GM18499 (cell line): ENCODE data around the gene HNRNPUL1.

Experiments
- ATAC-seq: cut with Tn5 transposase; IDR thresholded peaks from one replicate; pipeline ENCODE4 v1.9.1; 2021; ENCODE audit warnings: moderate number of reproducible peaks; ENCODE audit not compliant: insufficient read depth, unreplicated experiment

HNRNPUL1 gene

DNA sequence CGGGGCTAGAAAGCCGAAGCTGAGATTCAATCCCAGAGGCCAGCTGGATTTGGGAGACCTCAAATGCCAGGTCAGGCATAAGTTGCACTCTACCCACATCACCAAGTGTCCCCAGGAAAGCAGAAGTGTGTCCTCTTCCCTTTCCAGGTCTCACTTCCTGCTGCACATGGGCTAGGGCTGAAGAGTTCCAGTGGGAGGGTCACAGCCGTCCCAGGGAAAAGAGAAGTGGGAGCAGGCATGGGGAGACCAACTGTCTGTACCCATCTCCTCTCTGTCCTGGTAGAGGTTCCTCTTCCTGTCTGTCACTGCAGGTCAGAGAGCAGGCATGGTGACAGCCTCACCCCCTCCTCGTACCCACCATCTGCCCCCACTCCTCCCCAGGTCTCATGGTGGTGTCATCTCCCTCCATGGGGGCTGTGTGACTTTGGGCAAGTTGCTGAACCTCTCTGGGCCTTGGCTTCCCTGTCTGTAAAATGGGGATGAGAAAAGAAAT lies 30.4 kb upstream of the HNRNPUL1 start:
- ATAC-seq = no peak

DNA sequence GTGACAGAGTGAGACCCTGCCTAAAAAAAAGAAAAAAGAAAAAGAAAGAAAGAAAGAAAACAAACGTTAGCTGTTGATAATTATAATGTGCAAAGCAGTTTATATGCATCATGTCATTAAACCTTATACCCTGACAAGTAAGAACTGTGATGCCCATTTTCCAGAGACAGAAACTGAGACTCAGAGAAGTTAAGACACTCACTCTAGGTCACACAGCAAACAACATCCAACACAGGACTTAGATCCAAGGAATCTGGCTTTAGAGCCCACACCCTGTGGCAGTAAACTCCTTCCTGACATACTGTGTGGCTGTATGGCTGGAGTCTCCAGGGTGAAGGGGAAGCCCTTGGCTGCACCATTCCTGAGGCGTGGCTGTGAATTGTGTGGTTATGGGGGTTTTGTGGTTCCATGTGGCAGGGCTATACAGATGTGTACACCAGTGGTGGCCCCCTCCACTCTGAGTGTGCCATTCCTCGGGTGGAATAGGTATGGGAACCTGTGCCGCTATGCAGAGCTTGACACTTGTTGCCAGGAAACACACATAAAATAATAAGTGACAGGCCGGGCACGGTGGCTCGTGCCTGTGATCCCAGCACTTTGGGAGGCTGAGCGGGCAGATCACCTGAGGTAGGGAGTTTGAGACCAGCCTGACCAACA lies 29.5 kb upstream of the HNRNPUL1 start:
- no peak for ATAC-seq

GRCh38 chr19:41235480-41235879 lies 28.7 kb upstream of the HNRNPUL1 start:
- ATAC-seq = no peak

DNA sequence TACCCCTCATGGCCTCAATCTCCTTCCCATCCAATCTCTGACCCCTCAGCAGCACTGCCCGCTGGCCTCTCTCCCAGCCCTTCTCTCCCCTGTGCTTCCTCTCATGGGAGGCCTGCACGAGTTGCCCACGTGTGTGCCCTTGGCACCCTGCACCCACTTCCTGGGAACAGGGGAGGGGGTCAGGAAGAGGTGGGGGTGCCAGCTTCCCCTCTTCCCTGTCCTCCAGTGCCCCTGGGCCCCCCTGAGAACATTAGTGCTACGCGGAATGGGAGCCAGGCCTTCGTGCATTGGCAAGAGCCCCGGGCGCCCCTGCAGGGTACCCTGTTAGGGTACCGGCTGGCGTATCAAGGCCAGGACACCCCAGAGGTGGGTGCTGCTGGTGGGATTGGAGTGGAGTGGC lies 25.9 kb upstream of the HNRNPUL1 start:
- ATAC-seq = no peak

DNA sequence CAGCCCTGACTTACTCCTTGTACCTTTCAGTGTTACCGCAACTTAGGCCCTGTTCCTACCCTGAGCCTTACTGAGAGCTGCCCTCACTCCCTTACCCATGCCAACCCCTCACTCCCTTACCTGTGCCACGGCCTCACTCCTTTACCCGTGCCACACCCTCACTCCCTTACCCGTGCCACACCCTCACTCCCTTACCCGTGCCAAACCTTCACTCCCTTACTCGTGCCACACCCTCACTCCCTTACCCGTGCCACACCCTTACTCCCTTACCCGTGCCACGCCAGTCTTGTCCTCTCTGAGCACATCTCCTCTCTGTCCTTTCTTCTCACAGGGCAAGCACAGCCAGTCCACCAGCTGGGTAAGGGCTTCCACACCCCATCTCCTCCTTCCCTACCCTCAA lies 24.8 kb upstream of the HNRNPUL1 start:
- ATAC-seq = no peak

DNA sequence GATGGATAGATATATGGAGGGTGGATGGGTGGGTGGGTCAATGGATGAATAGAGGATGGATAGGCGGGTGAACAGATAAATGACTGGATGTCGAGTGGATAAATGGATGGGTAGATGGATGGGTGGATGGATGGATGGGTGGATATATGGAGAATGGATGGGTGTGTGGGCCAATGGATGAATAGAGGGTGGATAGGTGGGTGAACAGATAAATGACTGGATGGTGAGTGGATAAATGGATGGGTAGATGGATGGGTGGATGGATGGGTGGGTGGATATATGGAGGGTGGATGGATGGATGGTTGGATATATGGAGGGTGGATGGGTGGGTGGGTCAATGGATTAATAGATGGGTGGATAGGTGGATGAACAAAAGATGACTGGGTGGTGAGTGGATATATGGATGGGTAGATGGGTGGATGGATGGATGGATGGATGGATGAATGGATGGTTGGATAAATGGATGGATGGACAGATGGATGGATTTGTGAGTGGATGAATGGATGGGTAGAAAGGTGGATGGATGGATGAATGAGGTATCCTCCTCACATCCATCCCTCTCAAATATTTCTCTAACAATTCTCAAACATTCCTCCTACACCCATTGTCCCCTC lies 24.1 kb upstream of the HNRNPUL1 start:
- no peak for ATAC-seq

GRCh38 chr19:41241859-41242258 lies 22.3 kb upstream of the HNRNPUL1 start:
- ATAC-seq = no peak

DNA sequence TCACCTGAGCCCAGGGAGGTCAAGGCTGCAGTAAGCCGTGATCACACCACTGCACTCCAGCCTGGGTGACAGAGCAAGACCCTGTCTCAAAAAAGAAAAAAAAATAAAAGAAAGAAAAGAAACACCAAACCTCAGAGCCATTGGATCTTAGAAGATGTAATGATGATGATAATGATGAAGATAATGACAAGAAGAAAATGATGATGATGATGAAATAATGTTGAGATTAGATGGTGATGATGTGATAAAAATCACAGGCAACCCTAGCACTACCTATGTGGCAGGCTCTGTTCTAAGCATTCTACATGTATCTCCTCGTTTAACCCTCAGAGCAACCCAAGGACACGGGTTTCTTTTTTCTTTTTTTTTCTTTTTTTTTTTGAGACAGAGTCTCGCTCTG lies 20.1 kb upstream of the HNRNPUL1 start:
- ATAC-seq = no peak

DNA sequence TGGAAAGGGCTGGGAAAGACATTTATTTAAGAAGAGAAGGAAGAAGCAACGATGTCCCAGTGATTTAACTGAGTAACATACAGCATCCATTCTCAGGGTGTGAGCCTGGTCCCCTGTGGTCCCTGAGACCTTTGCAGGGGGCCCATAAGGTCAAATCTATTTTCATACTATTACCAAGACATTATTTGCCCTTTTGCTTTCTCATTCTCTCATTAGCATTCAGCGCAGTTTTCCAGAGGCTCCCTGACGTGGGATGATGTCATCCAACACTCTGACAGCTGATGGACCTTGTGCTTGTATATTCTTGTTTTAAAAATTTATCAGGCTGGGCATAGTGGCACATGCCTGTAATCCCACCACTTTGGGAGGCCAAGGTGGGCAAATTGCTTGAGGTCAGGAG lies 18.3 kb upstream of the HNRNPUL1 start:
- no peak for ATAC-seq

GRCh38 chr19:41248895-41249294 lies 15.3 kb upstream of the HNRNPUL1 start:
- ATAC-seq = no peak

GRCh38 chr19:41249707-41250423 lies 14.3 kb upstream of the HNRNPUL1 start:
- no peak for ATAC-seq

- ATAC-seq = no peak
Measured at GRCh38 chr19:41253660-41254059, 10.5 kb upstream of the HNRNPUL1 start.

DNA sequence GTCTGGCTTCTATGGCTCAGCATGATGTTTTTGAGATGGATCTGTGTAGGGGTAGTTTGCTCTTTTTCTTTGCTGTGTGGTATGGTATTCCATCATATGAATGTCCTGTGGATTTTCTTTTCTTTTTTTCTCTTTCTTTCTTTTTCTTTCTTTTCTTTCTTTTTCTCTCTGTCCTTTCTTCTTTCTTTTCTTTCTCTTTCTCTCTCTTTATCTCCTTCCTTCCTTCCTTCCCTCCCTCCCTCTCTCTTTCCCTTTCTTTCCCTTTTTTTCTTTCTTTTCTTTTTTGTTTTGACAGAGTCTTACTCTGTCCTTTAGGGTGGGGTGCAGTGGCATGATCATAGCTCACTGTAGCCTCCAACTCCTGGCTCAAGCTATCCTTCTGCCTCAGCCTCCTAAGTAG lies 9.0 kb upstream of the HNRNPUL1 start:
- no peak for ATAC-seq

DNA sequence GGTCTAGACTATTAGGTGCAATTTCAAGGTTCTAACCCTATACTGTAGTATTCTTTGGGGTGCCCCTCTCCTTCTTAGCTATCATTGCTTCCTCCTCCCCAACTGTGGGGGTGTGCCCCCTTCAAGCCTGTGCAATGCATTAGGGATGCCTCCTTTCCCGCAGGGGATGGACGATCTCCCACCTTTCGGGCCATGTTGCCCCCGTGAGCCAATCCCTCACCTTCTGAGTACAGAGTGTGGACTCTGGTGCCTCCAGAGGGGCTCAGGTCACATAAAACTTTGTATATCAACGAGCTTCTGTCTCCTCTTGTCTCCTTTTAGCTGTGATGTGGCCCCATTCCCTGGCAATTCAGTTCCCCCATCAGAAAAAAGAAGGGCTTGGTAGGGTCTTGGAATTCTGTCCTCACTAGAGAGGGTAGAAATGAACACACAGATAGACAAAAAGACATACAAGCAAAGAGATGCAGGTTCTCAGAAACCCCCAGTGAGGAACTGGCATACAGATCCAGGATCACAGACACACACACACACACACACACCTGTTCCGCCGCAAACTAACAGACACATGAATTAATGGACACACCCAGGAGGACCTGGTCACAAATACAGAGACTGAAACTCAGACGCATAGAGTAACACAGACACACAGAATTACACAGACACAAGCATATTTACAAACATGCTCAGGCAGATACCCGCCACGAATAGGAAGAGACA lies 2.5 kb upstream of the HNRNPUL1 start:
- no peak for ATAC-seq

DNA sequence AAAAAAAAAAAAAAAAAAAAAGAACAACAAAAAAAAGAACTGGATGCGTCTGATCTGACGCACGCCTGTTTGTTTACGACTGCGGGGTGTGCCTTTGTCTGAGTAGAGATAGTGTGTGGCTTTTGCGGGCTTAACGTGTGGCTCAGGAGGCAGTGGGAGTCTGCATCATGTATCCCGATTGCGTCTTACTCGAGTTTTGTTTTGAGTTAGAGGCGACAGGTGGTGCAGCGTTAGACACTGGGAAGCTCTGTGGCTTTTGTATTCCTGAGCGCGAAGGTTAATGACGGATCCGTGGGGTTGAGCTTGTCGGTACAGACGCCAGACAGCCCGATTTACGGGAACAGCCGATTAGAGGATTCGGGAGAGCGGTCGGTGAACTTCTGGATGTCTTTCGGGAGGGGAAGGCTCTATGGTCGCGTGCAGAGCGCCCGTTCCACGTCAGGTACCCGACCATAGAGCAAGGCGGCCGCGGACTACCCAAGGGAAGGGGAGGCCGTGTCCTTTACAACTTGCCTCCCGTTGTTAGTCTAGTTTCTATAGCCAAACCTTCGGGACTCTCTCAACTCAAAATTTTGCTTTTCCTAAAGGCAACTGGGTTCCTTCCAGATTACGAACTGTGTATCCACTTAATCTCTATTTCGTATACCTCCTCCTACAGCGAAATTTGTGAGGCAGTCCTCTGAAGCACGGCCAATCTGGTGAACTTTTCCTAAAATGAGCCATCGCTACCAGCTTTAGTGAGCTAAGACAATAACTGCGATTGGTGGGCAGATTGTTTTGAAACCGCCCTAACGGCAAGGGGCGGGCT lies 926 bp upstream of the HNRNPUL1 start:
- ATAC-seq = peak; percentile 51

DNA sequence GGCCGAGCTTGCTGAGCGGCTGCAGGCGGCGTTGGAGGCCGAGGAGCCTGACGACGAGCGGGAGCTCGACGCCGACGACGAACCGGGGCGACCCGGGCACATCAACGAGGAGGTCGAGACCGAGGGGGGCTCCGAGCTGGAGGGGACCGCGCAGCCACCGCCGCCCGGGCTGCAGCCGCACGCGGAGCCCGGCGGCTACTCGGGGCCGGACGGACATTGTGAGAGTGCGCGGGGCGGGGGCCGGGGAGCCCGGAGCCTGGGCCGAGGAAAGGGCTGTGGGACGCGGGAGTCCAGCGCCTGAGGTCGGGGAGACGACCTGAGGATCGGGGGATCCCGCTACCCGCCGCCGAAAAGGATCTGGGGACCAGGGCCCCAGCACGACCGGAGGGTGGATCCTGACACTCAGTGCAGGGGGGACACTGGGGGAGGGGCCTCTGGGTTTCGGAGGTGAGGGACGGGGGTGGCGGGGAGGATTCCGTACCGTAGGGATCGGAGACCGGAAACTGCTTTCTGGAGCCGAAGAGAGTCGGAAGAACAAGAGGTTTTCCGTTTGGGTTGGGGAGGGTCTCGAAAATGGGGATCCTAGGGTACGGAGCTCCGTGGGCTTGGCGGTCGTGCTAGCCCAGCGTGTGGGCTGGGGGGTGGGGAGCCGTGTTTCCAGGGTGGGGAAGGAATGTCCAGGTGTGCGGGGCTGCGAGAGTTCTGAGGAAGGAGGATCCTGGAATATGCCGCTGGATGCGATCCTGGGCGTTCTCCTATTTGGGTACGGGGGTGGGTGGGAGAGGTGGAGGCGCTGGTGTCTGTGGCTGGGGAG lies 616 bp downstream of the HNRNPUL1 start:
- no peak for ATAC-seq

GRCh38 chr19:41265395-41266153 lies 1.4 kb downstream of the HNRNPUL1 start:
- ATAC-seq = no peak

- ATAC-seq = no peak
Measured at GRCh38 chr19:41269055-41269454, 4.9 kb downstream of the HNRNPUL1 start.

DNA sequence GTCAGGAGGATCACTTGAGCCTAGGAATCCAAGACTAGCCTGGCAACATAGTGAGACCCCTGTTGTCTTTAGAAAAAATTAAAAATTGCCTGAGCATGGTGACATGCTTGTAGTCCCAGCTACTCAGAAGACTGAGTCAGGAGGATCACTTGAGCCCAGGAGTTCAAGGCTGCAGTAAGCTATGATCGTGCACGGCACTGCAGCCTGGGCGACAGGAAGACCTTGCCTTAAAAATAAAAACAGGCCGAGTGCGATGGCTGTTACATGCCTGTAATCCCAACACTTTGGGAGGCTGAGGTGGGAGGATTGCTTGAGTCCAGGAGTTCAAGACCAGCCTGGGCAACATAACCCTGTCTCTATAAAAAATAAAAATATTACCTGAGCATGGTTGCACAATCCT lies 5.4 kb downstream of the HNRNPUL1 start:
- ATAC-seq = no peak
